HFFc6 (cell line): ENCODE results near the gene ZNF836. TPM values are rescaled to one million over a fixed set of nuclear protein-coding genes. Genes with fewer than 3 reads are reported as not detected.

Source experiments
- DNase-seq: peaks from one replicate; pipeline ENCODE4 v3.0.0-alpha.2; 2018
- H3K27ac Mint-ChIP-seq: 2 replicates; pipeline ENCODE4 v1.8.0; 2020; ENCODE audit warnings: mild to moderate bottlenecking, mixed read lengths
- H3K27me3 Mint-ChIP-seq: 2 replicates; pipeline ENCODE4 v1.8.0; 2021; ENCODE audit warnings: mild to moderate bottlenecking, moderate library complexity, mixed read lengths; ENCODE audit not compliant: insufficient read depth
- H3K36me3 Mint-ChIP-seq: 2 replicates; pipeline ENCODE4 v1.8.0; 2021; ENCODE audit warnings: low read depth, mixed read lengths
- H3K4me1 Mint-ChIP-seq: 2 replicates; pipeline ENCODE4 v1.8.0; 2020; ENCODE audit warnings: low read depth, mixed read lengths
- H3K4me3 Mint-ChIP-seq: 2 replicates; pipeline ENCODE4 v1.8.0; 2020; ENCODE audit warnings: mild to moderate bottlenecking, moderate library complexity, mixed read lengths
- H3K9me3 Mint-ChIP-seq: 2 replicates; pipeline ENCODE4 v1.8.0; 2020; ENCODE audit warnings: mild to moderate bottlenecking, mixed read lengths
- CTCF ChIP-seq: fragments of 200-600 bp; sonication (generic); IDR thresholded peaks from 2 replicates; pipeline ENCODE4 v1.5.0; 2021; ENCODE audit warnings: antibody characterized with exemption, mild to moderate bottlenecking
- total RNA-seq, 6 experiments: library from RNA; stranded (reverse); fragmentation: NEBNext Ultra II Directional; extraction: Animal tissue kit (Norgen Biotek cat#: 25700); gene quantifications; 2 replicates in 1 of 6; 3 replicates in 5 of 6; pipeline ENCODE4 v1.2.3, GENCODE V29; 2021

ZNF836 gene
- total RNA-seq, 6 experiments from 2014 or later, result 4.6 to 7.0 (median 5.9) TPM

- Mint-ChIP-seq H3K27ac (no peak overlapping the region), H3K9me3 (peaks cover 96% of the 10 kb centered on the region), H3K4me1 (no peaks in the 10 kb centered on the region), H3K27me3 (no peaks in the 10 kb centered on the region), H3K4me3 (no peak overlapping the region), H3K36me3 (peaks cover 86% of the 10 kb centered on the region)
- TF ChIP-seq CTCF, result no peak
- DNase-seq, result no peak
Measured at GRCh38 chr19:52155596-52156359, 15.6 kb downstream of the ZNF836 start.

GRCh38 chr19:52148256-52148655 is 23.2 kb downstream of the ZNF836 start:
- Mint-ChIP-seq H3K4me1 (no peaks in the 10 kb centered on the region), H3K27ac (no peak overlapping the region), H3K36me3 (peaks cover 45% of the 10 kb centered on the region), H3K4me3 (no peak overlapping the region), H3K9me3 (peaks cover 79% of the 10 kb centered on the region), H3K27me3 (no peaks in the 10 kb centered on the region)
- DNase-seq, result no peak
- TF ChIP-seq CTCF, result no peak

GRCh38 chr19:52142001-52142595 is 29.3 kb downstream of the ZNF836 start:
- H3K4me1 Mint-ChIP-seq, result peaks cover 21% of the 10 kb centered on the region
- peaks cover 47% of the 10 kb centered on the region for H3K9me3 Mint-ChIP-seq
- no peak for TF ChIP-seq CTCF
- DNase-seq, result no peak
- no peak overlapping the region for H3K27ac Mint-ChIP-seq
- H3K4me3 Mint-ChIP-seq, result no peak overlapping the region
- peaks cover 2% of the 10 kb centered on the region; the same call in 1 of the 2 replicates for H3K27me3 Mint-ChIP-seq
- H3K36me3 Mint-ChIP-seq, result peaks cover 37% of the 10 kb centered on the region

- no peak for TF ChIP-seq CTCF
- Mint-ChIP-seq H3K9me3 (peaks cover 45% of the 10 kb centered on the region), H3K36me3 (peaks cover 38% of the 10 kb centered on the region), H3K27ac (no peak overlapping the region), H3K4me3 (no peak overlapping the region), H3K27me3 (peaks cover 2% of the 10 kb centered on the region; the same call in 1 of the 2 replicates), H3K4me1 (peaks cover 21% of the 10 kb centered on the region)
- DNase-seq, result no peak
Measured at GRCh38 chr19:52141203-52141602, 30.2 kb downstream of the ZNF836 start.

GRCh38 chr19:52140032-52140710 is 31.2 kb downstream of the ZNF836 start:
- Mint-ChIP-seq H3K36me3 (peaks cover 41% of the 10 kb centered on the region), H3K27me3 (peaks cover 2% of the 10 kb centered on the region; the same call in 1 of the 2 replicates), H3K27ac (no peak overlapping the region), H3K4me3 (peak overlapping the region; percentile 92), H3K4me1 (peaks cover 21% of the 10 kb centered on the region), H3K9me3 (peaks cover 46% of the 10 kb centered on the region)
- TF ChIP-seq CTCF, result no peak
- no peak for DNase-seq
